Spleen (tissue), 7 donors: ENCODE results near the gene SLC39A3.

Experiments
- CTCF ChIP-seq, 11 experiments: fragments of 200-600 bp in 7 of 11; fragments of 450-650 bp in 4 of 11; sonication (generic) in 4 of 11; IDR thresholded peaks in 8 of 11; conservative IDR thresholded peaks in 3 of 11; 1 replicate in 7 of 11; 2 replicates in 4 of 11; pipeline versions ENCODE4 v1.4.0 to v1.8.0; 2016 to 2021; ENCODE audit warnings: antibody characterized with exemption in 11 of 11, inconsistent platforms in 4 of 11, mild to moderate bottlenecking in 1 of 11
- POLR2A ChIP-seq, 3 donors: fragments of 450-650 bp; IDR thresholded peaks; one replicate each; pipeline ENCODE4 v1.5.1; 2017; ENCODE audit warnings: antibody characterized with exemption in 3 of 3, mild to moderate bottlenecking in 1 of 3
- donor health status: DM: no; HTN: no; CAD: no; lungs with moderate emphysema.
- donor health status: DM: no; HTN: no; CAD: no.
- donor health status: DM: no; HTN: no; CAD: no.

DNA sequence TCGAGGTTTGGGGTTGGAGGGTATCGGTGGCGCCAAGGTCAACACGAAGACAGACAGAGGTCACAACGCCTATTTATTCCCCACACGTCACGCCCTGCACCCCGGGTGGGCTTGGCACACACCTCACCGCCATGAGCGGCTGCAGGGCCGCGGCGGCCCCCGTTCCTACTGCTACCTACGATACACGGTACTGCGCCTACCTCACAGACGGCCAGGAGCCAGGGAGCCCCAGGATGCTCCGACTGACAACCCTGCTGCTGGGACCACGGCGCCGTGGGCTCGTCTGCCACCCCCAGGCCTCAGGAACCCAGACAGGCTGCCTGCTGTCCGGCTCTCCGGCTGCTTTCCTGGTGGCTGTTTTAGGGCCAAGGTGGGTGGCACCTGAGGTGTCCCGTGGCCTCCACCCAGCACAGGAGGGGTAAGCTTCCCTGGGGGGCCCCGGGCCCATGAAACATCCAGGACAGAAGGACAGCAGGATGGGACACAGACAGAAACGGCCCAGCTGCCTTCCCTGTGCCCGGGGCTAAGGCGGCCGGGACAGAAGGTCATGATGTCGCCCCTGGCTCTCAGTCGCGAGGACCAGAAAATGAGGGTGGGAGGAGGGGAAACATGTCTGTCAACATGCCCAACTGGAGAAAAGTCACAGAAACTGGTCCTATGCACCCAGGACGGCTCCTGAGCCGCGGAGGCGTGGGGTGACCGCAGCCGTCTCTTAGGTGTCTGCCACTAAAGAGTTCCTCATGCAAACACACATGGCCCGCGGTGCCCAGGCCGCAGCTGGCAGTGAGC is 15.0 kb upstream of the SLC39A3 start:
- no peak for TF ChIP-seq CTCF (IDR thresholded peaks at IDR 0.05 in 8 of 11, conservative IDR thresholded peaks at IDR 0.05 in 3 of 11)
- TF ChIP-seq POLR2A (IDR thresholded peaks at IDR 0.05), result no peak
